WTC11 (cell line): ENCODE data around the gene CDK5R2. TPM values are rescaled to one million over a fixed set of nuclear protein-coding genes. Genes with fewer than 3 reads are reported as not detected.
A peak's percentile ranks its signal among the peaks of the same experiment; 100 is the strongest.

ENCODE experiments used
- ATAC-seq: fragments of 200-7000 bp; cut with Tn5 transposase; 2 replicates; pipeline ENCODE4 v1.10.0; 2021; ENCODE audit warnings: mild to moderate bottlenecking, moderate library complexity
- CTCF ChIA-PET: fragments of 300-600 bp; sonication (Branson Sonifier 250); formaldehyde crosslinking; loops from one replicate; lab custom pipeline; 2021; ENCODE audit warnings: antibody characterized with exemption; lab: Charles Lee
- POLR2A ChIA-PET: fragments of 350-600 bp; sonication (Branson Sonifier 250); formaldehyde crosslinking; loops from one replicate; lab custom pipeline; 2021; ENCODE audit warnings: antibody characterized with exemption; lab: Charles Lee
- DNase-seq: peaks from one replicate; pipeline ENCODE4 v3.0.0; 2021; ENCODE audit warnings: low spot score
- H3K27ac Mint-ChIP-seq: 2 replicates; pipeline ENCODE4 v1.8.0; 2021; ENCODE audit warnings: mixed read lengths
- H3K27me3 Mint-ChIP-seq: 2 replicates; pipeline ENCODE4 v1.8.0; 2021; ENCODE audit warnings: low read depth, mild to moderate bottlenecking, moderate library complexity, mixed read lengths
- H3K36me3 Mint-ChIP-seq: 2 replicates; pipeline ENCODE4 v1.8.0; 2021; ENCODE audit warnings: mixed read lengths
- H3K4me1 Mint-ChIP-seq: 2 replicates; pipeline ENCODE4 v1.8.0; 2022; ENCODE audit warnings: mixed read lengths
- H3K4me3 Mint-ChIP-seq: 2 replicates; pipeline ENCODE4 v1.8.0; 2021; ENCODE audit warnings: mild to moderate bottlenecking, moderate library complexity, mixed read lengths
- H3K9me3 Mint-ChIP-seq: 2 replicates; pipeline ENCODE4 v1.8.0; 2021; ENCODE audit warnings: mixed read lengths
- CREM ChIP-seq: sonication (generic); formaldehyde crosslinking; IDR thresholded peaks from 2 replicates; pipeline ENCODE4 v1.8.1; 2022; ENCODE audit warnings: mild to moderate bottlenecking, missing genetic modification reagents, moderate library complexity
- EMX1 ChIP-seq: fragments of 250-450 bp; sonication (Bioruptor Pico); IDR thresholded peaks from 2 replicates; pipeline ENCODE4 v1.8.0; 2021; ENCODE audit warnings: mild to moderate bottlenecking
- GABPB1 ChIP-seq: sonication (generic); formaldehyde crosslinking; IDR thresholded peaks from 2 replicates; pipeline ENCODE4 v1.8.1; 2023; ENCODE audit warnings: mild to moderate bottlenecking, missing genetic modification reagents
- IRF2 ChIP-seq: sonication (generic); formaldehyde crosslinking; IDR thresholded peaks from 2 replicates; pipeline ENCODE4 v1.8.0; 2022; ENCODE audit warnings: low read depth, missing genetic modification reagents, borderline replicate concordance
- KAT7 ChIP-seq: sonication (generic); formaldehyde crosslinking; IDR thresholded peaks from 2 replicates; pipeline ENCODE4 v1.8.1; 2023; ENCODE audit warnings: missing genetic modification reagents, mild to moderate bottlenecking, borderline replicate concordance
- NR2C2 ChIP-seq: sonication (generic); formaldehyde crosslinking; IDR thresholded peaks from 2 replicates; pipeline ENCODE4 v1.8.0; 2022; ENCODE audit warnings: mild to moderate bottlenecking, missing genetic modification reagents
- RORB ChIP-seq: fragments of 250-450 bp; sonication (Bioruptor Pico); IDR thresholded peaks from 2 replicates; pipeline ENCODE4 v1.9.0; 2021; ENCODE audit warnings: mild to moderate bottlenecking
- SMAD3 ChIP-seq: sonication (generic); formaldehyde crosslinking; IDR thresholded peaks from 2 replicates; pipeline ENCODE4 v1.8.0; 2022; ENCODE audit warnings: missing genetic modification reagents, mild to moderate bottlenecking, borderline replicate concordance
- ZNF219 ChIP-seq: sonication (generic); formaldehyde crosslinking; IDR thresholded peaks from 2 replicates; pipeline ENCODE4 v1.8.0; 2023; ENCODE audit warnings: missing genetic modification reagents, mild to moderate bottlenecking, borderline replicate concordance
- ZNF232 ChIP-seq: sonication (generic); formaldehyde crosslinking; IDR thresholded peaks from 2 replicates; pipeline ENCODE4 v1.8.0; 2022; ENCODE audit warnings: mild to moderate bottlenecking, missing genetic modification reagents
- total RNA-seq: library from RNA; stranded (reverse); gene quantifications from 3 replicates; pipeline ENCODE4 v1.2.3, GENCODE V29; 2021
- TF ChIP-seq, protein P1 (sequence below): fragments of 250-450 bp; sonication (Bioruptor Pico); IDR thresholded peaks from 2 replicates; pipeline ENCODE4 v1.9.0; 2021; ENCODE audit warnings: mild to moderate bottlenecking
- TF ChIP-seq, protein P2 (sequence below): sonication (generic); formaldehyde crosslinking; IDR thresholded peaks from 2 replicates; pipeline ENCODE4 v1.8.0; 2022; ENCODE audit warnings: mild to moderate bottlenecking, missing genetic modification reagents
- TF ChIP-seq, protein P3 (sequence below): sonication (generic); formaldehyde crosslinking; conservative IDR thresholded peaks from 2 replicates; pipeline ENCODE4 v1.8.1; 2022; ENCODE audit warnings: mild to moderate bottlenecking, missing genetic modification reagents
- TF ChIP-seq, protein P4 (sequence below): sonication (generic); formaldehyde crosslinking; IDR thresholded peaks from 2 replicates; pipeline ENCODE4 v1.8.1; 2023; ENCODE audit warnings: mild to moderate bottlenecking, missing genetic modification reagents
- TF ChIP-seq, protein P5 (sequence below): fragments of 250-450 bp; sonication (Bioruptor Pico); IDR thresholded peaks from 2 replicates; pipeline ENCODE4 v2.1.2; 2022; ENCODE audit warnings: mild to moderate bottlenecking, moderate library complexity
- TF ChIP-seq, protein P6 (sequence below): sonication (generic); formaldehyde crosslinking; IDR thresholded peaks from 2 replicates; pipeline ENCODE4 v1.8.1; 2022; ENCODE audit warnings: low read depth, missing genetic modification reagents, borderline replicate concordance
- TF ChIP-seq, protein P7 (sequence below): sonication (generic); formaldehyde crosslinking; IDR thresholded peaks from 2 replicates; pipeline ENCODE4 v1.8.1; 2023; ENCODE audit warnings: mild to moderate bottlenecking, missing genetic modification reagents
- TF ChIP-seq, protein P8 (sequence below): sonication (generic); formaldehyde crosslinking; IDR thresholded peaks from 2 replicates; pipeline ENCODE4 v1.8.1; 2022; ENCODE audit warnings: mild to moderate bottlenecking, moderate library complexity, missing genetic modification reagents

CDK5R2 gene
- total RNA-seq, 1 experiment from 2014 or later = 0.26 TPM

DNA sequence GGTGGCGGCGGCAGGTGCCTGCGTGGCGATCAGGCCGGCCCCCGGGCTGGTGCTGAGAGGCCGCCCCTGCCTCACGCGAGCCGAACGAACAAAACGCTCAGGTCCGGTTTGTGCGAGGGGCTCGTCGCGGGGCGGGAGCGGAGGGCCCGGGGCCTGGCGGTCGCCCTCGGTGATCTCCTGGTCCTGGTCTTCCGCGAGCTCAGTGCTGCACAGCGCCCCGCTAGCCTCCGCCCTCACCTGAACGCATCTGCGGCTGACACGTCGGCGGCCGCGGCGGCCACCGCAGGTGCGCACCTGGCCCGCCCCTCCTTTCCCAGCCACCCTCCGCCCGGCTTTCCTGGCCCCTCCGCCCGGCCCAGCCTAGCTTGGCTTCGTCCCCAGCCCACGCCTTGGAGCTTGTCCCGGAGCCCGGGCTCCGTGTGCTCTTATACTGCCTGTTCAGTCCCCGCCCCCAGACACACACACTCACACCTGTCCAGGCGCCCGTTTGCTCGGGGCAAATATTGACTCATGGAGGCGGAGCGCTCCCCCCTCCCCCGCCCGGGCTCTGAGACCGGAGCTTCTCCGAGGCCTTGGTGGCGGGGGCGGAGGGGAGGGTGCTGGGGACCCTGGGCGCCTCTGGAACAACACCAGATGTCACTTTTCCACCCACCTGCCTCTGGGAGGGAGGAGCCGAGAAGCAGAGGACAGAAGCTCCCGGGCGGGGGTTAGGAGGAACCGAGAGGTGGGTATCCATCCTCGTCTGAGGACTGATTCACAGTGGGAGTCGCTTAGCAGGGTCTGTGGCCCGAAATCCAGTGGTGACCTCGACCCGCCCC, 42.3 kb downstream of the CDK5R2 start:
- H3K27me3 Mint-ChIP-seq = peaks cover 100% of the 10 kb centered on the region
- peak overlapping the region; percentile 83 for H3K4me3 Mint-ChIP-seq
- H3K9me3 Mint-ChIP-seq = no peaks in the 10 kb centered on the region
- ATAC-seq = peak; percentile 11
- POLR2A ChIA-PET = interaction anchor here (1.2 kb wide), 1 partner anchor 22 kb away, joined by 5 read pairs; no protein-coding TSS in a partner anchor
- peaks cover 22% of the 10 kb centered on the region for H3K4me1 Mint-ChIP-seq
- peak; percentile 63 for DNase-seq
- no peak overlapping the region for H3K27ac Mint-ChIP-seq
- TF ChIP-seq, protein P1, sequence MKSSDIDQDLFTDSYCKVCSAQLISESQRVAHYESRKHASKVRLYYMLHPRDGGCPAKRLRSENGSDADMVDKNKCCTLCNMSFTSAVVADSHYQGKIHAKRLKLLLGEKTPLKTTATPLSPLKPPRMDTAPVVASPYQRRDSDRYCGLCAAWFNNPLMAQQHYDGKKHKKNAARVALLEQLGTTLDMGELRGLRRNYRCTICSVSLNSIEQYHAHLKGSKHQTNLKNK = no peak
- TF ChIP-seq, protein P2, sequence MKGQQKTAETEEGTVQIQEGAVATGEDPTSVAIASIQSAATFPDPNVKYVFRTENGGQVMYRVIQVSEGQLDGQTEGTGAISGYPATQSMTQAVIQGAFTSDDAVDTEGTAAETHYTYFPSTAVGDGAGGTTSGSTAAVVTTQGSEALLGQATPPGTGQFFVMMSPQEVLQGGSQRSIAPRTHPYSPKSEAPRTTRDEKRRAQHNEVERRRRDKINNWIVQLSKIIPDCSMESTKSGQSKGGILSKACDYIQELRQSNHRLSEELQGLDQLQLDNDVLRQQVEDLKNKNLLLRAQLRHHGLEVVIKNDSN = no peak
- peak; percentile 87; the same call in 1 of the 2 replicates for TF ChIP-seq RORB (CRISPR knock-in tag)
- no peak for TF ChIP-seq NR2C2 (CRISPR knock-in tag)
- no peak for TF ChIP-seq ZNF219
- TF ChIP-seq KAT7 = no peak
- no peak for TF ChIP-seq SMAD3
- peak; percentile 59; the same call in 1 of the 2 replicates for TF ChIP-seq GABPB1 (CRISPR knock-in tag)
- no peak for TF ChIP-seq CREM
- TF ChIP-seq, protein P3, sequence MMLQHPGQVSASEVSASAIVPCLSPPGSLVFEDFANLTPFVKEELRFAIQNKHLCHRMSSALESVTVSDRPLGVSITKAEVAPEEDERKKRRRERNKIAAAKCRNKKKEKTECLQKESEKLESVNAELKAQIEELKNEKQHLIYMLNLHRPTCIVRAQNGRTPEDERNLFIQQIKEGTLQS (CRISPR knock-in tag) = no peak
- TF ChIP-seq IRF2 (CRISPR knock-in tag) = no peak
- TF ChIP-seq, protein P4, sequence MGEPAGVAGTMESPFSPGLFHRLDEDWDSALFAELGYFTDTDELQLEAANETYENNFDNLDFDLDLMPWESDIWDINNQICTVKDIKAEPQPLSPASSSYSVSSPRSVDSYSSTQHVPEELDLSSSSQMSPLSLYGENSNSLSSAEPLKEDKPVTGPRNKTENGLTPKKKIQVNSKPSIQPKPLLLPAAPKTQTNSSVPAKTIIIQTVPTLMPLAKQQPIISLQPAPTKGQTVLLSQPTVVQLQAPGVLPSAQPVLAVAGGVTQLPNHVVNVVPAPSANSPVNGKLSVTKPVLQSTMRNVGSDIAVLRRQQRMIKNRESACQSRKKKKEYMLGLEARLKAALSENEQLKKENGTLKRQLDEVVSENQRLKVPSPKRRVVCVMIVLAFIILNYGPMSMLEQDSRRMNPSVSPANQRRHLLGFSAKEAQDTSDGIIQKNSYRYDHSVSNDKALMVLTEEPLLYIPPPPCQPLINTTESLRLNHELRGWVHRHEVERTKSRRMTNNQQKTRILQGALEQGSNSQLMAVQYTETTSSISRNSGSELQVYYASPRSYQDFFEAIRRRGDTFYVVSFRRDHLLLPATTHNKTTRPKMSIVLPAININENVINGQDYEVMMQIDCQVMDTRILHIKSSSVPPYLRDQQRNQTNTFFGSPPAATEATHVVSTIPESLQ (CRISPR knock-in tag) = no peak
- TF ChIP-seq, protein P5, sequence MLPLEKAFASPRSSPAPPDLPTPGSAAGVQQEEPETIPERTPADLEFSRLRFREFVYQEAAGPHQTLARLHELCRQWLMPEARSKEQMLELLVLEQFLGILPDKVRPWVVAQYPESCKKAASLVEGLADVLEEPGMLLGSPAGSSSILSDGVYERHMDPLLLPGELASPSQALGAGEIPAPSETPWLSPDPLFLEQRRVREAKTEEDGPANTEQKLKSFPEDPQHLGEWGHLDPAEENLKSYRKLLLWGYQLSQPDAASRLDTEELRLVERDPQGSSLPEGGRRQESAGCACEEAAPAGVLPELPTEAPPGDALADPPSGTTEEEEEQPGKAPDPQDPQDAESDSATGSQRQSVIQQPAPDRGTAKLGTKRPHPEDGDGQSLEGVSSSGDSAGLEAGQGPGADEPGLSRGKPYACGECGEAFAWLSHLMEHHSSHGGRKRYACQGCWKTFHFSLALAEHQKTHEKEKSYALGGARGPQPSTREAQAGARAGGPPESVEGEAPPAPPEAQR = no peak
- no peaks in the 10 kb centered on the region for H3K36me3 Mint-ChIP-seq
- CTCF ChIA-PET = interaction anchor here (0.5 to 5.5 kb wide), 44 partner anchors 9 to 385 kb away, joined by 3 to 112 read pairs (median 7); partner anchors contain the start of genes CRYBA2, DNAJB2, FEV and IHH

DNA sequence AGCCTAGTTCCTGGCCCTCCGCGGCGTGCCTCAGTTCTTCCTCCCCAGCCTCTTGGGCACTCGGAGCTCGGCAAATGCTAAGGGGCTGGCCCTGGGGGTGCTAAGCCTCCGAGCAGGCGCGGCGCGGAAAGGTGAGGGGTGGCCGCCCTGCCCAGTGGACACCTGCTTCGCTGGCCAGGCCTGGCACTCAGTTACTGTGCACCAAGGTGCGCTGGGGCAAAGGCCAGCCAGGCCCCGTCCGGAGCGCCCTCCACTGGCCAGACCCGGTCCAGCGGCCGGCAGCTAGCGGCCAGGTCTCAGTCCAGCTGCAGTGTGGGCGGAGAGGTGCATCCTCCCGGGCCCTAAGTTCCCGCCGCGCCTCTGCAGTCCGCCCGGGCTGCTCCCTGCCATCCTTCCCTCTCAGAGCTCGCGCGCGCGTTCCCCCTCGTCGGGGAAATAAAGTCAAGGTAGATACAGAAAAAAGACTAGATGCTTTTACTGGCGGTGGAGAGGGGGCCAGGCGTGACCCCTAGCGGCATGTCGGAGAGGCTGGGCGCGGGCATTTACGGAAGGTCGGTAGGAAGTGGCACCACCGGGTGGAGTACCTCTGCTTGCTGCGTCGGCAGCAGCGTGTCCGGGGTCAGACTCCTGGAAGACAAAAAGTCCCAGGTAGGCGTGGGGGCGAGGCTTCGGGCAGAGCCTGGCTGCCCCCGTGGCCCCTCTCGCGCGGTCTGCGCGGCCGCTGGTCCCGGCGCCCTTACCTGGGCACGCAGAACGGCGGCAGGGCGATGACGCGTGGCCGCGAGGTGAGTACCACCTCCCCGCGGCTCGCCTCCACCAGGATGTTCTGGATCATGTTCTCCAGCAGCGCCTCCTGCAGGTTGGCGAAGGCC, 43.2 kb downstream of the CDK5R2 start:
- ChIA-PET POLR2A (interaction anchor here (0.6 to 1.2 kb wide), 2 partner anchors 23 to 539 kb away, joined by 5 read pairs; no protein-coding TSS in a partner anchor), CTCF (interaction anchor here (0.5 to 5.5 kb wide), 53 partner anchors 8 to 527 kb away, joined by 3 to 112 read pairs (median 6); partner anchors contain the start of genes CDK5R2, CNPPD1, CRYBA2 and DNAJB2)
- Mint-ChIP-seq H3K4me3 (peak overlapping the region; percentile 83), H3K4me1 (peaks cover 22% of the 10 kb centered on the region), H3K36me3 (no peaks in the 10 kb centered on the region), H3K27me3 (peaks cover 100% of the 10 kb centered on the region), H3K9me3 (no peaks in the 10 kb centered on the region), H3K27ac (no peak overlapping the region)
- peak; percentile 69 for ATAC-seq
- peak; percentile 95 for DNase-seq
- TF ChIP-seq ZNF232 (CRISPR knock-in tag) = 0 out of 2 replicates have a peak, but pooled peaks have one; percentile 32
- TF ChIP-seq, protein P6, sequence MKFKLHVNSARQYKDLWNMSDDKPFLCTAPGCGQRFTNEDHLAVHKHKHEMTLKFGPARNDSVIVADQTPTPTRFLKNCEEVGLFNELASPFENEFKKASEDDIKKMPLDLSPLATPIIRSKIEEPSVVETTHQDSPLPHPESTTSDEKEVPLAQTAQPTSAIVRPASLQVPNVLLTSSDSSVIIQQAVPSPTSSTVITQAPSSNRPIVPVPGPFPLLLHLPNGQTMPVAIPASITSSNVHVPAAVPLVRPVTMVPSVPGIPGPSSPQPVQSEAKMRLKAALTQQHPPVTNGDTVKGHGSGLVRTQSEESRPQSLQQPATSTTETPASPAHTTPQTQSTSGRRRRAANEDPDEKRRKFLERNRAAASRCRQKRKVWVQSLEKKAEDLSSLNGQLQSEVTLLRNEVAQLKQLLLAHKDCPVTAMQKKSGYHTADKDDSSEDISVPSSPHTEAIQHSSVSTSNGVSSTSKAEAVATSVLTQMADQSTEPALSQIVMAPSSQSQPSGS = no peak
- no peak for TF ChIP-seq EMX1 (CRISPR knock-in tag)
- TF ChIP-seq, protein P7, sequence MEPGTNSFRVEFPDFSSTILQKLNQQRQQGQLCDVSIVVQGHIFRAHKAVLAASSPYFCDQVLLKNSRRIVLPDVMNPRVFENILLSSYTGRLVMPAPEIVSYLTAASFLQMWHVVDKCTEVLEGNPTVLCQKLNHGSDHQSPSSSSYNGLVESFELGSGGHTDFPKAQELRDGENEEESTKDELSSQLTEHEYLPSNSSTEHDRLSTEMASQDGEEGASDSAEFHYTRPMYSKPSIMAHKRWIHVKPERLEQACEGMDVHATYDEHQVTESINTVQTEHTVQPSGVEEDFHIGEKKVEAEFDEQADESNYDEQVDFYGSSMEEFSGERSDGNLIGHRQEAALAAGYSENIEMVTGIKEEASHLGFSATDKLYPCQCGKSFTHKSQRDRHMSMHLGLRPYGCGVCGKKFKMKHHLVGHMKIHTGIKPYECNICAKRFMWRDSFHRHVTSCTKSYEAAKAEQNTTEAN (CRISPR knock-in tag) = no peak
- TF ChIP-seq, protein P8, sequence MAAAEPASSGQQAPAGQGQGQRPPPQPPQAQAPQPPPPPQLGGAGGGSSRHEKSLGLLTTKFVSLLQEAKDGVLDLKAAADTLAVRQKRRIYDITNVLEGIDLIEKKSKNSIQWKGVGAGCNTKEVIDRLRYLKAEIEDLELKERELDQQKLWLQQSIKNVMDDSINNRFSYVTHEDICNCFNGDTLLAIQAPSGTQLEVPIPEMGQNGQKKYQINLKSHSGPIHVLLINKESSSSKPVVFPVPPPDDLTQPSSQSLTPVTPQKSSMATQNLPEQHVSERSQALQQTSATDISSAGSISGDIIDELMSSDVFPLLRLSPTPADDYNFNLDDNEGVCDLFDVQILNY = peak; percentile 48; the same call in 1 of the 2 replicates
- TF ChIP-seq, protein P4 (CRISPR knock-in tag) = no peak
